Neural progenitor cell (in vitro differentiated cells): Measurements from ENCODE around the gene NLRP6. TPM values are rescaled to one million over a fixed set of nuclear protein-coding genes. Genes with fewer than 3 reads are reported as not detected.

Experiments
- DNase-seq: peaks from one replicate; pipeline ENCODE4 v3.0.0-alpha.2; 2016; ENCODE audit warnings: low spot score
- H2AFZ ChIP-seq: fragments of 200-600 bp; sonication (generic); replicated peaks from 2 replicates; pipeline ENCODE4 v1.6.1; 2016; ENCODE audit warnings: antibody characterized with exemption
- H3F3A ChIP-seq: fragments of 200-600 bp; sonication (generic); 2 replicates; pipeline ENCODE4 v1.6.1; 2016; ENCODE audit warnings: antibody characterized with exemption, low read depth
- H3K27ac ChIP-seq: fragments of 200-600 bp; sonication (generic); 2 replicates; pipeline ENCODE4 v1.5.1; 2016; ENCODE audit warnings: mild to moderate bottlenecking
- H3K27me3 ChIP-seq: fragments of 200-600 bp; sonication (generic); 2 replicates; pipeline ENCODE4 v1.6.1; 2016; ENCODE audit warnings: mild to moderate bottlenecking, moderate library complexity
- H3K36me3 ChIP-seq: fragments of 200-600 bp; sonication (generic); 2 replicates; pipeline ENCODE4 v1.5.1; 2016
- H3K4me1 ChIP-seq: fragments of 200-600 bp; sonication (generic); 2 replicates; pipeline ENCODE4 v1.6.1; 2016; ENCODE audit warnings: mixed run types
- H3K4me2 ChIP-seq: fragments of 200-600 bp; sonication (generic); 2 replicates; pipeline ENCODE4 v1.6.1; 2016
- H3K4me3 ChIP-seq: fragments of 200-600 bp; sonication (generic); 2 replicates; pipeline ENCODE4 v1.5.1; 2016
- H3K79me2 ChIP-seq: fragments of 200-600 bp; sonication (generic); 2 replicates; pipeline ENCODE4 v1.6.1; 2016; ENCODE audit warnings: low read depth
- H3K9ac ChIP-seq: fragments of 200-600 bp; sonication (generic); 2 replicates; pipeline ENCODE4 v1.6.1; 2016
- H3K9me3 ChIP-seq: fragments of 200-600 bp; sonication (generic); 2 replicates; pipeline ENCODE4 v1.5.1; 2016; ENCODE audit warnings: low read depth
- H4K20me1 ChIP-seq: fragments of 200-600 bp; sonication (generic); 2 replicates; pipeline ENCODE4 v1.6.1; 2016; ENCODE audit warnings: low read depth
- H3K27ac Mint-ChIP-seq: 3 replicates; pipeline ENCODE4 v1.8.0; 2021; ENCODE audit warnings: mixed read lengths
- H3K27me3 Mint-ChIP-seq: 2 replicates; pipeline ENCODE4 v1.8.0; 2022; ENCODE audit warnings: low read depth, mild to moderate bottlenecking, inconsistent platforms, moderate library complexity, mixed read lengths; ENCODE audit not compliant: insufficient read depth
- H3K36me3 Mint-ChIP-seq: 3 replicates; pipeline ENCODE4 v1.8.0; 2021; ENCODE audit warnings: mixed read lengths
- H3K4me1 Mint-ChIP-seq: 3 replicates; pipeline ENCODE4 v1.8.0; 2021; ENCODE audit warnings: mixed read lengths
- H3K4me3 Mint-ChIP-seq: 3 replicates; pipeline ENCODE4 v1.8.0; 2021; ENCODE audit warnings: mild to moderate bottlenecking, moderate library complexity, mixed read lengths
- H3K9me3 Mint-ChIP-seq: 3 replicates; pipeline ENCODE4 v1.8.0; 2020; ENCODE audit warnings: mixed read lengths
- CTCF ChIP-seq: fragments of 200-600 bp; sonication (generic); IDR thresholded peaks from 2 replicates; pipeline ENCODE4 v1.5.1; 2017; ENCODE audit warnings: antibody characterized with exemption, mild to moderate bottlenecking
- EZH2 ChIP-seq: fragments of 200-600 bp; sonication (generic); IDR thresholded peaks from 2 replicates; pipeline ENCODE4 v1.6.1; 2017; ENCODE audit warnings: antibody characterized with exemption, mild to moderate bottlenecking, moderate library complexity
- EZH2phosphoT487 ChIP-seq: fragments of 200-600 bp; sonication (generic); IDR thresholded peaks from 2 replicates; pipeline ENCODE4 v1.6.1; 2017; ENCODE audit warnings: antibody characterized with exemption
- total RNA-seq: library from RNA; depleted of rRNA; stranded (reverse); fragments of >200 nt; gene quantifications from 2 replicates; pipeline ENCODE4 v1.2.3, GENCODE V29; 2015; ENCODE audit warnings: low replicate concordance

NLRP6 gene
- total RNA-seq, 1 donor from 2014 or later: not detected

GRCh38 chr11:294780-295179 is 16.6 kb downstream of the NLRP6 start:
- Histone ChIP-seq H2AFZ (no peak overlapping the region), H4K20me1 (no peaks in the 10 kb centered on the region), H3F3A (no peaks in the 10 kb centered on the region), H3K79me2 (no peaks in the 10 kb centered on the region), H3K9me3 (no peaks in the 10 kb centered on the region), H3K4me3 (no peak overlapping the region), H3K4me1 (peaks cover 7% of the 10 kb centered on the region), H3K4me2 (no peak overlapping the region), H3K27ac (no peak overlapping the region), H3K9ac (no peak overlapping the region), H3K36me3 (no peaks in the 10 kb centered on the region), H3K27me3 (no peaks in the 10 kb centered on the region)
- TF ChIP-seq EZH2phosphoT487 (no peak), CTCF (no peak), EZH2 (no peak)
- no peak for DNase-seq
- no peak overlapping the region for H3K4me3 Mint-ChIP-seq
- peak overlapping the region; percentile 46 for H3K27ac Mint-ChIP-seq
- peaks cover 13% of the 10 kb centered on the region for H3K4me1 Mint-ChIP-seq
- H3K36me3 Mint-ChIP-seq: no peaks in the 10 kb centered on the region
- peaks cover 5% of the 10 kb centered on the region for H3K27me3 Mint-ChIP-seq
- H3K9me3 Mint-ChIP-seq: no peaks in the 10 kb centered on the region

- Histone ChIP-seq H3K27ac (no peak overlapping the region), H3K4me3 (no peak overlapping the region)
- no peaks in the 10 kb centered on the region for H3K36me3 Mint-ChIP-seq
Measured at GRCh38 chr11:295351-296170, 17.4 kb downstream of the NLRP6 start.

GRCh38 chr11:296171-297050 is 18.2 kb downstream of the NLRP6 start:
- H3K4me2 ChIP-seq: no peak overlapping the region
- TF ChIP-seq CTCF (no peak), EZH2phosphoT487 (no peak), EZH2 (no peak)
- H3F3A ChIP-seq: peaks cover 6% of the 10 kb centered on the region
- Mint-ChIP-seq H3K9me3 (peaks cover 3% of the 10 kb centered on the region), H3K4me1 (peaks cover 18% of the 10 kb centered on the region), H3K27me3 (peaks cover 5% of the 10 kb centered on the region), H3K36me3 (no peaks in the 10 kb centered on the region), H3K27ac (no peak overlapping the region), H3K4me3 (no peak overlapping the region)
- H3K27ac ChIP-seq: no peak overlapping the region
- no peak overlapping the region for H3K4me3 ChIP-seq
- H3K9ac ChIP-seq: no peak overlapping the region
- DNase-seq: no peak
- H2AFZ ChIP-seq: no peak overlapping the region
- no peaks in the 10 kb centered on the region for H3K9me3 ChIP-seq
- no peaks in the 10 kb centered on the region for H3K79me2 ChIP-seq
- no peaks in the 10 kb centered on the region for H4K20me1 ChIP-seq
- H3K36me3 ChIP-seq: no peaks in the 10 kb centered on the region
- H3K4me1 ChIP-seq: peaks cover 13% of the 10 kb centered on the region
- H3K27me3 ChIP-seq: no peaks in the 10 kb centered on the region

More at GRCh38 chr11:295351-296170, 17.4 kb downstream of the NLRP6 start:
- H3K4me1 ChIP-seq: peaks cover 13% of the 10 kb centered on the region
- H3K9me3 Mint-ChIP-seq: no peaks in the 10 kb centered on the region
- no peak for DNase-seq
- peaks cover 4% of the 10 kb centered on the region for H3F3A ChIP-seq
- no peaks in the 10 kb centered on the region for H3K36me3 ChIP-seq
- H4K20me1 ChIP-seq: no peaks in the 10 kb centered on the region
- H3K27ac Mint-ChIP-seq: no peak overlapping the region
- TF ChIP-seq CTCF (no peak), EZH2phosphoT487 (no peak), EZH2 (no peak)
- H3K9me3 ChIP-seq: no peaks in the 10 kb centered on the region
- no peak overlapping the region for H3K4me3 Mint-ChIP-seq
- H3K27me3 Mint-ChIP-seq: peaks cover 5% of the 10 kb centered on the region
- H3K4me1 Mint-ChIP-seq: peaks cover 19% of the 10 kb centered on the region
- no peaks in the 10 kb centered on the region for H3K79me2 ChIP-seq
- no peaks in the 10 kb centered on the region for H3K27me3 ChIP-seq
- no peak overlapping the region for H3K9ac ChIP-seq
- no peak overlapping the region for H3K4me2 ChIP-seq
- H2AFZ ChIP-seq: no peak overlapping the region
